Ovary (tissue), 3 donors: ENCODE measurements around the gene FURIN.
"Not testable (repeated sequence)": the region's sequence is repeated elsewhere in the genome, so short reads cannot be mapped to it uniquely, and the experiment has no call there.

Source experiments
- EP300 ChIP-seq: sonication (generic); formaldehyde crosslinking; IDR thresholded peaks from one replicate; pipeline ENCODE4 v1.6.1; 2017; ENCODE audit warnings: antibody characterized with exemption
- POLR2A ChIP-seq: fragments of 450-650 bp; IDR thresholded peaks from one replicate; pipeline ENCODE4 v1.6.1; 2017; ENCODE audit warnings: antibody characterized with exemption, mild to moderate bottlenecking, moderate library complexity
- TF ChIP-seq, protein P1 (sequence below), 3 donors: fragments of 450-650 bp in 2 of 3; fragments of 200-600 bp in 1 of 3; IDR thresholded peaks; one replicate each; pipeline versions ENCODE4 v1.5.1 to v1.8.0; 2016 to 2022; ENCODE audit warnings: antibody characterized with exemption in 3 of 3, mild to moderate bottlenecking in 1 of 3
- donor health status: DM: no; HTN: no; CAD: no.

DNA sequence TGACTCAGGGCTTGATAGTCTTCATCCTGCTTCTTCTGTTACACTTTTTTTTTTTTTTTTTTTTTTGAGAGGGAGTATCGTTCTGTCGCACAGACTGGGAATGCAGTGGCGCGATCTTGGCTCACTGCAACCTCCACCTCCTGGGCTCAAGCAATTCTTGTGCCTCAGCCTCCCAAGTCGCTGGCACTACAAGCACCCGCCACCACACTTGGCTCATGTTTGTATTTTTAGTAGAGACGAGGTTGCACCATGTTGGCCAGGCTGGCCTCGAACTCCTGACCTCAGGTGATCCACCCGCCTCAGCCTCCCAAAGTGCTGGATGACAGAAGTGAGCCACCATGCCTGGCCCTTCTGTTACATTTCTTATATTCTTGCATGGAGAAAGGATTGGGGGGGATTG, 6.6 kb downstream of the FURIN start:
- TF ChIP-seq, protein P1, sequence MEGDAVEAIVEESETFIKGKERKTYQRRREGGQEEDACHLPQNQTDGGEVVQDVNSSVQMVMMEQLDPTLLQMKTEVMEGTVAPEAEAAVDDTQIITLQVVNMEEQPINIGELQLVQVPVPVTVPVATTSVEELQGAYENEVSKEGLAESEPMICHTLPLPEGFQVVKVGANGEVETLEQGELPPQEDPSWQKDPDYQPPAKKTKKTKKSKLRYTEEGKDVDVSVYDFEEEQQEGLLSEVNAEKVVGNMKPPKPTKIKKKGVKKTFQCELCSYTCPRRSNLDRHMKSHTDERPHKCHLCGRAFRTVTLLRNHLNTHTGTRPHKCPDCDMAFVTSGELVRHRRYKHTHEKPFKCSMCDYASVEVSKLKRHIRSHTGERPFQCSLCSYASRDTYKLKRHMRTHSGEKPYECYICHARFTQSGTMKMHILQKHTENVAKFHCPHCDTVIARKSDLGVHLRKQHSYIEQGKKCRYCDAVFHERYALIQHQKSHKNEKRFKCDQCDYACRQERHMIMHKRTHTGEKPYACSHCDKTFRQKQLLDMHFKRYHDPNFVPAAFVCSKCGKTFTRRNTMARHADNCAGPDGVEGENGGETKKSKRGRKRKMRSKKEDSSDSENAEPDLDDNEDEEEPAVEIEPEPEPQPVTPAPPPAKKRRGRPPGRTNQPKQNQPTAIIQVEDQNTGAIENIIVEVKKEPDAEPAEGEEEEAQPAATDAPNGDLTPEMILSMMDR (IDR thresholded peaks at IDR 0.05), result not testable (repeated sequence)
- TF ChIP-seq EP300, POLR2A: not testable (repeated sequence)
